WTC11 (cell line): ENCODE measurements around the gene ARHGAP21. TPM values are rescaled to one million over a fixed set of nuclear protein-coding genes. Genes with fewer than 3 reads are reported as not detected.

Experiments
- ATAC-seq: fragments of 200-7000 bp; cut with Tn5 transposase; 2 replicates; pipeline ENCODE4 v1.10.0; 2021; ENCODE audit warnings: mild to moderate bottlenecking, moderate library complexity
- CTCF ChIA-PET: fragments of 300-600 bp; sonication (Branson Sonifier 250); formaldehyde crosslinking; loops from one replicate; lab custom pipeline; 2021; ENCODE audit warnings: antibody characterized with exemption; lab: Charles Lee
- POLR2A ChIA-PET: fragments of 350-600 bp; sonication (Branson Sonifier 250); formaldehyde crosslinking; loops from one replicate; lab custom pipeline; 2021; ENCODE audit warnings: antibody characterized with exemption; lab: Charles Lee
- DNase-seq: peaks from one replicate; pipeline ENCODE4 v3.0.0; 2021; ENCODE audit warnings: low spot score
- H3K27ac Mint-ChIP-seq: 2 replicates; pipeline ENCODE4 v1.8.0; 2021; ENCODE audit warnings: mixed read lengths
- H3K27me3 Mint-ChIP-seq: 2 replicates; pipeline ENCODE4 v1.8.0; 2021; ENCODE audit warnings: low read depth, mild to moderate bottlenecking, moderate library complexity, mixed read lengths
- H3K36me3 Mint-ChIP-seq: 2 replicates; pipeline ENCODE4 v1.8.0; 2021; ENCODE audit warnings: mixed read lengths
- H3K4me1 Mint-ChIP-seq: 2 replicates; pipeline ENCODE4 v1.8.0; 2022; ENCODE audit warnings: mixed read lengths
- H3K4me3 Mint-ChIP-seq: 2 replicates; pipeline ENCODE4 v1.8.0; 2021; ENCODE audit warnings: mild to moderate bottlenecking, moderate library complexity, mixed read lengths
- H3K9me3 Mint-ChIP-seq: 2 replicates; pipeline ENCODE4 v1.8.0; 2021; ENCODE audit warnings: mixed read lengths
- EMX1 ChIP-seq: fragments of 250-450 bp; sonication (Bioruptor Pico); IDR thresholded peaks from 2 replicates; pipeline ENCODE4 v1.8.0; 2021; ENCODE audit warnings: mild to moderate bottlenecking
- FOXJ3 ChIP-seq: sonication (generic); formaldehyde crosslinking; IDR thresholded peaks from 2 replicates; pipeline ENCODE4 v1.9.0; 2021; ENCODE audit warnings: missing genetic modification reagents, mild to moderate bottlenecking, borderline replicate concordance
- GRHL2 ChIP-seq: fragments of 250-450 bp; sonication (Bioruptor Pico); IDR thresholded peaks from 2 replicates; pipeline ENCODE4 v1.8.0; 2022; ENCODE audit warnings: mild to moderate bottlenecking, moderate library complexity; ENCODE audit not compliant: insufficient replicate concordance, severe bottlenecking
- JUN ChIP-seq: sonication (generic); formaldehyde crosslinking; IDR thresholded peaks from 2 replicates; pipeline ENCODE4 v1.8.0; 2023; ENCODE audit warnings: mild to moderate bottlenecking, missing genetic modification reagents
- NFATC4 ChIP-seq: fragments of 250-450 bp; sonication (Bioruptor Pico); IDR thresholded peaks from 2 replicates; pipeline ENCODE4 v1.9.0; 2021; ENCODE audit warnings: mild to moderate bottlenecking
- NFE2L1 ChIP-seq: sonication (generic); formaldehyde crosslinking; IDR thresholded peaks from 2 replicates; pipeline ENCODE4 v1.8.1; 2023; ENCODE audit warnings: missing genetic modification reagents
- NFYB ChIP-seq: sonication (generic); formaldehyde crosslinking; conservative IDR thresholded peaks from 2 replicates; pipeline ENCODE4 v1.8.0; 2022; ENCODE audit warnings: low read depth, missing genetic modification reagents
- NR3C1 ChIP-seq: sonication (generic); formaldehyde crosslinking; conservative IDR thresholded peaks from 2 replicates; pipeline ENCODE4 v1.8.1; 2023; ENCODE audit warnings: low read depth, mild to moderate bottlenecking, missing genetic modification reagents
- RORB ChIP-seq: fragments of 250-450 bp; sonication (Bioruptor Pico); IDR thresholded peaks from 2 replicates; pipeline ENCODE4 v1.9.0; 2021; ENCODE audit warnings: mild to moderate bottlenecking
- ZNF396 ChIP-seq: fragments of 250-450 bp; sonication (Bioruptor Pico); IDR thresholded peaks from 2 replicates; pipeline ENCODE4 v1.8.0; 2021; ENCODE audit warnings: mild to moderate bottlenecking, moderate library complexity, borderline replicate concordance
- total RNA-seq: library from RNA; stranded (reverse); gene quantifications from 3 replicates; pipeline ENCODE4 v1.2.3, GENCODE V29; 2021
- TF ChIP-seq, protein P1 (sequence below): fragments of 250-450 bp; sonication (Bioruptor Pico); IDR thresholded peaks from 2 replicates; pipeline ENCODE4 v1.9.0; 2021; ENCODE audit warnings: mild to moderate bottlenecking
- TF ChIP-seq, protein P2 (sequence below): sonication (generic); formaldehyde crosslinking; IDR thresholded peaks from 2 replicates; pipeline ENCODE4 v1.8.0; 2022; ENCODE audit warnings: missing genetic modification reagents
- TF ChIP-seq, protein P3 (sequence below): sonication (generic); formaldehyde crosslinking; IDR thresholded peaks from 2 replicates; pipeline ENCODE4 v1.8.1; 2023; ENCODE audit warnings: mild to moderate bottlenecking, missing genetic modification reagents
- TF ChIP-seq, protein P4 (sequence below): fragments of 200-600 bp; IDR thresholded peaks from 2 replicates; pipeline ENCODE4 v1.8.0; 2022; ENCODE audit warnings: antibody characterized with exemption
- TF ChIP-seq, protein P5 (sequence below): sonication (generic); formaldehyde crosslinking; IDR thresholded peaks from 2 replicates; pipeline ENCODE4 v1.8.1; 2023; ENCODE audit warnings: mild to moderate bottlenecking, missing genetic modification reagents, moderate library complexity
- TF ChIP-seq, protein P6 (sequence below): sonication (generic); formaldehyde crosslinking; IDR thresholded peaks from 2 replicates; pipeline ENCODE4 v1.8.0; 2022; ENCODE audit warnings: mild to moderate bottlenecking, missing genetic modification reagents
- TF ChIP-seq, protein P7 (sequence below): sonication (generic); formaldehyde crosslinking; IDR thresholded peaks from 2 replicates; pipeline ENCODE4 v1.8.1; 2022; ENCODE audit warnings: mild to moderate bottlenecking, moderate library complexity, missing genetic modification reagents
- TF ChIP-seq, protein P8 (sequence below): sonication (generic); formaldehyde crosslinking; IDR thresholded peaks from 2 replicates; pipeline ENCODE4 v1.8.0; 2022; ENCODE audit warnings: mild to moderate bottlenecking, missing genetic modification reagents

ARHGAP21 gene
- total RNA-seq, 1 experiment from 2014 or later, result 33.8 TPM

DNA sequence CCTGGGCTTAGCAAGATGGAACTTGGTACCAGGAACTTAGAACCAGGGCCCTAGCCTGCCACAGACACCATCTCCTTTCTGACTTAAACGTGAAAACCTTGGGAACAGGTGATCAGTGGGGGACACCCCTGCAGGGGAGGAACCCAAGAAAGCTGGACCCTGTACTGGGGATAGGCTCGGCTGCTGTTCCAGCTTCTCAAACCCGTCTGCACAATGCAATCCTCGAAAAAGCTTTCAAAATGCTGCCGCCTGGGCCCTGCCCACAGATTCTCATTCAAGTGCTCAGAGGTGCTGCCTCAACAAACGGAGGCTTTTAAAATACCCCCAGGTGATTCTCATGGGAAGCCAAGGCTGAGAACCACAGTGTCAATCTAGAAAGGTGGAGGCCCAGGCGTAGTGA is 169.7 kb downstream of the ARHGAP21 start:
- Mint-ChIP-seq H3K36me3 (no peaks in the 10 kb centered on the region), H3K4me3 (no peak overlapping the region), H3K27ac (no peak overlapping the region), H3K9me3 (peaks cover 4% of the 10 kb centered on the region; the same call in 1 of the 2 replicates), H3K4me1 (peaks cover 30% of the 10 kb centered on the region), H3K27me3 (peaks cover 2% of the 10 kb centered on the region; the same call in 1 of the 2 replicates)
- TF ChIP-seq, protein P1, sequence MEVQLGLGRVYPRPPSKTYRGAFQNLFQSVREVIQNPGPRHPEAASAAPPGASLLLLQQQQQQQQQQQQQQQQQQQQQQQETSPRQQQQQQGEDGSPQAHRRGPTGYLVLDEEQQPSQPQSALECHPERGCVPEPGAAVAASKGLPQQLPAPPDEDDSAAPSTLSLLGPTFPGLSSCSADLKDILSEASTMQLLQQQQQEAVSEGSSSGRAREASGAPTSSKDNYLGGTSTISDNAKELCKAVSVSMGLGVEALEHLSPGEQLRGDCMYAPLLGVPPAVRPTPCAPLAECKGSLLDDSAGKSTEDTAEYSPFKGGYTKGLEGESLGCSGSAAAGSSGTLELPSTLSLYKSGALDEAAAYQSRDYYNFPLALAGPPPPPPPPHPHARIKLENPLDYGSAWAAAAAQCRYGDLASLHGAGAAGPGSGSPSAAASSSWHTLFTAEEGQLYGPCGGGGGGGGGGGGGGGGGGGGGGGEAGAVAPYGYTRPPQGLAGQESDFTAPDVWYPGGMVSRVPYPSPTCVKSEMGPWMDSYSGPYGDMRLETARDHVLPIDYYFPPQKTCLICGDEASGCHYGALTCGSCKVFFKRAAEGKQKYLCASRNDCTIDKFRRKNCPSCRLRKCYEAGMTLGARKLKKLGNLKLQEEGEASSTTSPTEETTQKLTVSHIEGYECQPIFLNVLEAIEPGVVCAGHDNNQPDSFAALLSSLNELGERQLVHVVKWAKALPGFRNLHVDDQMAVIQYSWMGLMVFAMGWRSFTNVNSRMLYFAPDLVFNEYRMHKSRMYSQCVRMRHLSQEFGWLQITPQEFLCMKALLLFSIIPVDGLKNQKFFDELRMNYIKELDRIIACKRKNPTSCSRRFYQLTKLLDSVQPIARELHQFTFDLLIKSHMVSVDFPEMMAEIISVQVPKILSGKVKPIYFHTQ (CRISPR knock-in tag), result no peak
- TF ChIP-seq NFATC4 (CRISPR knock-in tag), result no peak
- TF ChIP-seq, protein P2, sequence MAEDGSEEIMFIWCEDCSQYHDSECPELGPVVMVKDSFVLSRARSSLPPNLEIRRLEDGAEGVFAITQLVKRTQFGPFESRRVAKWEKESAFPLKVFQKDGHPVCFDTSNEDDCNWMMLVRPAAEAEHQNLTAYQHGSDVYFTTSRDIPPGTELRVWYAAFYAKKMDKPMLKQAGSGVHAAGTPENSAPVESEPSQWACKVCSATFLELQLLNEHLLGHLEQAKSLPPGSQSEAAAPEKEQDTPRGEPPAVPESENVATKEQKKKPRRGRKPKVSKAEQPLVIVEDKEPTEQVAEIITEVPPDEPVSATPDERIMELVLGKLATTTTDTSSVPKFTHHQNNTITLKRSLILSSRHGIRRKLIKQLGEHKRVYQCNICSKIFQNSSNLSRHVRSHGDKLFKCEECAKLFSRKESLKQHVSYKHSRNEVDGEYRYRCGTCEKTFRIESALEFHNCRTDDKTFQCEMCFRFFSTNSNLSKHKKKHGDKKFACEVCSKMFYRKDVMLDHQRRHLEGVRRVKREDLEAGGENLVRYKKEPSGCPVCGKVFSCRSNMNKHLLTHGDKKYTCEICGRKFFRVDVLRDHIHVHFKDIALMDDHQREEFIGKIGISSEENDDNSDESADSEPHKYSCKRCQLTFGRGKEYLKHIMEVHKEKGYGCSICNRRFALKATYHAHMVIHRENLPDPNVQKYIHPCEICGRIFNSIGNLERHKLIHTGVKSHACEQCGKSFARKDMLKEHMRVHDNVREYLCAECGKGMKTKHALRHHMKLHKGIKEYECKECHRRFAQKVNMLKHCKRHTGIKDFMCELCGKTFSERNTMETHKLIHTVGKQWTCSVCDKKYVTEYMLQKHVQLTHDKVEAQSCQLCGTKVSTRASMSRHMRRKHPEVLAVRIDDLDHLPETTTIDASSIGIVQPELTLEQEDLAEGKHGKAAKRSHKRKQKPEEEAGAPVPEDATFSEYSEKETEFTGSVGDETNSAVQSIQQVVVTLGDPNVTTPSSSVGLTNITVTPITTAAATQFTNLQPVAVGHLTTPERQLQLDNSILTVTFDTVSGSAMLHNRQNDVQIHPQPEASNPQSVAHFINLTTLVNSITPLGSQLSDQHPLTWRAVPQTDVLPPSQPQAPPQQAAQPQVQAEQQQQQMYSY (CRISPR knock-in tag), result no peak
- TF ChIP-seq ZNF396, result no peak
- TF ChIP-seq NFE2L1, result no peak
- TF ChIP-seq, protein P3, sequence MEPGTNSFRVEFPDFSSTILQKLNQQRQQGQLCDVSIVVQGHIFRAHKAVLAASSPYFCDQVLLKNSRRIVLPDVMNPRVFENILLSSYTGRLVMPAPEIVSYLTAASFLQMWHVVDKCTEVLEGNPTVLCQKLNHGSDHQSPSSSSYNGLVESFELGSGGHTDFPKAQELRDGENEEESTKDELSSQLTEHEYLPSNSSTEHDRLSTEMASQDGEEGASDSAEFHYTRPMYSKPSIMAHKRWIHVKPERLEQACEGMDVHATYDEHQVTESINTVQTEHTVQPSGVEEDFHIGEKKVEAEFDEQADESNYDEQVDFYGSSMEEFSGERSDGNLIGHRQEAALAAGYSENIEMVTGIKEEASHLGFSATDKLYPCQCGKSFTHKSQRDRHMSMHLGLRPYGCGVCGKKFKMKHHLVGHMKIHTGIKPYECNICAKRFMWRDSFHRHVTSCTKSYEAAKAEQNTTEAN (CRISPR knock-in tag), result no peak
- TF ChIP-seq FOXJ3 (CRISPR knock-in tag), result no peak
- TF ChIP-seq, protein P4, sequence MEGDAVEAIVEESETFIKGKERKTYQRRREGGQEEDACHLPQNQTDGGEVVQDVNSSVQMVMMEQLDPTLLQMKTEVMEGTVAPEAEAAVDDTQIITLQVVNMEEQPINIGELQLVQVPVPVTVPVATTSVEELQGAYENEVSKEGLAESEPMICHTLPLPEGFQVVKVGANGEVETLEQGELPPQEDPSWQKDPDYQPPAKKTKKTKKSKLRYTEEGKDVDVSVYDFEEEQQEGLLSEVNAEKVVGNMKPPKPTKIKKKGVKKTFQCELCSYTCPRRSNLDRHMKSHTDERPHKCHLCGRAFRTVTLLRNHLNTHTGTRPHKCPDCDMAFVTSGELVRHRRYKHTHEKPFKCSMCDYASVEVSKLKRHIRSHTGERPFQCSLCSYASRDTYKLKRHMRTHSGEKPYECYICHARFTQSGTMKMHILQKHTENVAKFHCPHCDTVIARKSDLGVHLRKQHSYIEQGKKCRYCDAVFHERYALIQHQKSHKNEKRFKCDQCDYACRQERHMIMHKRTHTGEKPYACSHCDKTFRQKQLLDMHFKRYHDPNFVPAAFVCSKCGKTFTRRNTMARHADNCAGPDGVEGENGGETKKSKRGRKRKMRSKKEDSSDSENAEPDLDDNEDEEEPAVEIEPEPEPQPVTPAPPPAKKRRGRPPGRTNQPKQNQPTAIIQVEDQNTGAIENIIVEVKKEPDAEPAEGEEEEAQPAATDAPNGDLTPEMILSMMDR, result no peak
- no peak for TF ChIP-seq NFYB (CRISPR knock-in tag)
- no peak for TF ChIP-seq EMX1 (CRISPR knock-in tag)
- TF ChIP-seq NR3C1 (CRISPR knock-in tag), result no peak
- TF ChIP-seq, protein P5, sequence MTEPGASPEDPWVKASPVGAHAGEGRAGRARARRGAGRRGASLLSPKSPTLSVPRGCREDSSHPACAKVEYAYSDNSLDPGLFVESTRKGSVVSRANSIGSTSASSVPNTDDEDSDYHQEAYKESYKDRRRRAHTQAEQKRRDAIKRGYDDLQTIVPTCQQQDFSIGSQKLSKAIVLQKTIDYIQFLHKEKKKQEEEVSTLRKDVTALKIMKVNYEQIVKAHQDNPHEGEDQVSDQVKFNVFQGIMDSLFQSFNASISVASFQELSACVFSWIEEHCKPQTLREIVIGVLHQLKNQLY (CRISPR knock-in tag), result no peak
- TF ChIP-seq RORB (CRISPR knock-in tag), result no peak
- TF ChIP-seq, protein P6, sequence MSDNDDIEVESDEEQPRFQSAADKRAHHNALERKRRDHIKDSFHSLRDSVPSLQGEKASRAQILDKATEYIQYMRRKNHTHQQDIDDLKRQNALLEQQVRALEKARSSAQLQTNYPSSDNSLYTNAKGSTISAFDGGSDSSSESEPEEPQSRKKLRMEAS, result no peak
- CTCF ChIA-PET, result no interaction called here
- no peak for DNase-seq
- no peak for ATAC-seq
- POLR2A ChIA-PET, result no interaction called here

DNA sequence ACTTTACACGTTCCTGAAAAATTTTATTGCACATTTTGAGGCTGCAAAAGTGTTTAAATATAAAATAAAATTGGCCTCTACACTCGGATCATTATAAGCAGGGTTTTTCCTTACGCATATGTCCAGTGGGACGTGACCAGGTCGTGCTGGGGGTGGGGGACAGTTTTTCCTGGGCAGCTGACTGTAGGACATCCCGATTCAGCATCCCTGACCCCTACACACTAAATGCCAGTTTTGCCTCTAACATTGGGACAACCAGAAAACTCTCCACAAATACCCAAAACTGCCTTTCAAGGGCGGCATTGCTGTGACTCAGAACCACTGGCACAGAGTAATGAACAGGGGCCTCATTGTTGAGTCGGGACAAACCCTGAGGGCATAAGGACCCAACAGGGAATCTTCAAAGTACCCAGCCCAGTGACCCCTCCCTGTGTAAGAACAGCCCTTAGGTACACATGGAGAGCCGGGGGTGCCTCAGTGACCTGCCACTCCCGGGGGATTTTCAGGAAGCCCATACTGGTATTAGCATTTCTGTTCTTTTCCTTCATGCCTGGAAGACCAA is 170.6 kb downstream of the ARHGAP21 start:
- Mint-ChIP-seq H3K4me1 (peaks cover 30% of the 10 kb centered on the region), H3K36me3 (no peaks in the 10 kb centered on the region), H3K27me3 (peaks cover 2% of the 10 kb centered on the region; the same call in 1 of the 2 replicates), H3K4me3 (no peak overlapping the region), H3K9me3 (peaks cover 2% of the 10 kb centered on the region; the same call in 1 of the 2 replicates), H3K27ac (no peak overlapping the region)
- ChIA-PET CTCF (interaction anchor here (0.7 to 1.5 kb wide), 10 partner anchors 20 to 558 kb away, joined by 3 to 15 read pairs (median 3); no protein-coding TSS in a partner anchor), POLR2A (interaction anchor here (1.2 kb wide), 1 partner anchor 40 kb away, joined by 3 read pairs; no protein-coding TSS in a partner anchor)
- ATAC-seq (no peak), DNase-seq (no peak)
- TF ChIP-seq JUN (no peak), GRHL2 (CRISPR knock-in tag) (no peak)
- TF ChIP-seq, protein P7, sequence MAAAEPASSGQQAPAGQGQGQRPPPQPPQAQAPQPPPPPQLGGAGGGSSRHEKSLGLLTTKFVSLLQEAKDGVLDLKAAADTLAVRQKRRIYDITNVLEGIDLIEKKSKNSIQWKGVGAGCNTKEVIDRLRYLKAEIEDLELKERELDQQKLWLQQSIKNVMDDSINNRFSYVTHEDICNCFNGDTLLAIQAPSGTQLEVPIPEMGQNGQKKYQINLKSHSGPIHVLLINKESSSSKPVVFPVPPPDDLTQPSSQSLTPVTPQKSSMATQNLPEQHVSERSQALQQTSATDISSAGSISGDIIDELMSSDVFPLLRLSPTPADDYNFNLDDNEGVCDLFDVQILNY (CRISPR knock-in tag), result no peak
- TF ChIP-seq, protein P2 (CRISPR knock-in tag), result no peak
- TF ChIP-seq, protein P8, sequence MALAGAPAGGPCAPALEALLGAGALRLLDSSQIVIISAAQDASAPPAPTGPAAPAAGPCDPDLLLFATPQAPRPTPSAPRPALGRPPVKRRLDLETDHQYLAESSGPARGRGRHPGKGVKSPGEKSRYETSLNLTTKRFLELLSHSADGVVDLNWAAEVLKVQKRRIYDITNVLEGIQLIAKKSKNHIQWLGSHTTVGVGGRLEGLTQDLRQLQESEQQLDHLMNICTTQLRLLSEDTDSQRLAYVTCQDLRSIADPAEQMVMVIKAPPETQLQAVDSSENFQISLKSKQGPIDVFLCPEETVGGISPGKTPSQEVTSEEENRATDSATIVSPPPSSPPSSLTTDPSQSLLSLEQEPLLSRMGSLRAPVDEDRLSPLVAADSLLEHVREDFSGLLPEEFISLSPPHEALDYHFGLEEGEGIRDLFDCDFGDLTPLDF (CRISPR knock-in tag), result no peak
